Nephron (organoid): ENCODE data around the gene HSP90AB1.

ENCODE experiments used
- H3K27ac Mint-ChIP-seq, 3 experiments: 2 replicates each; pipeline ENCODE4 v1.8.0; 2020; ENCODE audit warnings: mixed read lengths in 3 of 3, mild to moderate bottlenecking in 2 of 3, moderate library complexity in 1 of 3
- H3K27me3 Mint-ChIP-seq: 2 replicates; pipeline ENCODE4 v1.8.0; 2021; ENCODE audit warnings: low read depth, mild to moderate bottlenecking, moderate library complexity, mixed read lengths
- H3K36me3 Mint-ChIP-seq: 2 replicates; pipeline ENCODE4 v1.8.0; 2020; ENCODE audit warnings: low read depth, mixed read lengths
- H3K4me1 Mint-ChIP-seq: 2 replicates; pipeline ENCODE4 v1.8.0; 2020; ENCODE audit warnings: mixed read lengths
- H3K4me3 Mint-ChIP-seq, 3 experiments: 2 replicates each; pipeline ENCODE4 v1.8.0; 2020; ENCODE audit warnings: mild to moderate bottlenecking in 3 of 3, mixed read lengths in 3 of 3, moderate library complexity in 2 of 3
- H3K9me3 Mint-ChIP-seq: 2 replicates; pipeline ENCODE4 v1.8.0; 2020; ENCODE audit warnings: mixed read lengths
- CTCF ChIP-seq, 3 experiments: fragments of 200-600 bp; sonication (generic); IDR thresholded peaks; one replicate each; pipeline ENCODE4 v1.5.0; 2021; ENCODE audit warnings: antibody characterized with exemption in 3 of 3; ENCODE audit not compliant: unreplicated experiment in 3 of 3

The HSP90AB1 gene

GRCh38 chr6:44255871-44256774, 9.2 kb downstream of the HSP90AB1 start:
- peak overlapping the region; percentile 85 to 90 (median 88) for H3K4me3 Mint-ChIP-seq
- no peak for TF ChIP-seq CTCF (IDR thresholded peaks at IDR 0.05; ENCODE audit: unreplicated experiment in 3 of 3)
- H3K9me3 Mint-ChIP-seq: no peaks in the 10 kb centered on the region
- H3K4me1 Mint-ChIP-seq: peaks cover 33% of the 10 kb centered on the region
- H3K36me3 Mint-ChIP-seq: peaks cover 46% of the 10 kb centered on the region
- no peaks in the 10 kb centered on the region for H3K27me3 Mint-ChIP-seq
- H3K27ac Mint-ChIP-seq: peak overlapping the region; percentile 58 to 81 (median 72)

- H3K36me3 Mint-ChIP-seq: peaks cover 42% of the 10 kb centered on the region
- H3K4me3 Mint-ChIP-seq: peak overlapping the region; percentile 85 to 90 (median 88)
- H3K27ac Mint-ChIP-seq: peak overlapping the region; percentile 58 to 67 (median 67)
- H3K9me3 Mint-ChIP-seq: no peaks in the 10 kb centered on the region
- H3K27me3 Mint-ChIP-seq: no peaks in the 10 kb centered on the region
- H3K4me1 Mint-ChIP-seq: peaks cover 31% of the 10 kb centered on the region
- TF ChIP-seq CTCF (IDR thresholded peaks at IDR 0.05; ENCODE audit: unreplicated experiment in 3 of 3): no peak
These were observed 9.8 kb downstream of the HSP90AB1 start for GRCh38 chr6:44256775-44257024.

- Mint-ChIP-seq H3K4me3 (peak within 1 kb of the TSS; percentile 90 to 93 (median 90)), H3K36me3 (peaks cover 37% of the 10 kb centered on the region), H3K9me3 (no peaks in the 10 kb centered on the region), H3K4me1 (peaks cover 28% of the 10 kb centered on the region), H3K27me3 (no peaks in the 10 kb centered on the region), H3K27ac (peak within 1 kb of the TSS; percentile 84 to 93 (median 91))
- TF ChIP-seq CTCF (IDR thresholded peaks at IDR 0.05; ENCODE audit: unreplicated experiment in 3 of 3): peak; percentile 68 to 87 (median 78)
These were observed 10.3 kb downstream of the HSP90AB1 start, which contains the start of gene SLC35B2 for GRCh38 chr6:44257025-44257752. TSS of gene SLC35B2 (minus strand) at chr6:44257528. CDS start at chr6:44257410, 118 bp downstream.

- no peaks in the 10 kb centered on the region for H3K9me3 Mint-ChIP-seq
- peak overlapping the region; percentile 84 to 93 (median 91) for H3K27ac Mint-ChIP-seq
- H3K4me1 Mint-ChIP-seq: peaks cover 35% of the 10 kb centered on the region
- peak overlapping the region; percentile 87 to 93 (median 90) for H3K4me3 Mint-ChIP-seq
- TF ChIP-seq CTCF (IDR thresholded peaks at IDR 0.05; ENCODE audit: unreplicated experiment in 3 of 3): peak in 1 of 3 experiments; percentile 18
- peaks cover 30% of the 10 kb centered on the region for H3K36me3 Mint-ChIP-seq
- no peaks in the 10 kb centered on the region for H3K27me3 Mint-ChIP-seq
These were observed 10.9 kb downstream of the HSP90AB1 start for GRCh38 chr6:44257753-44258324.

- Mint-ChIP-seq H3K36me3 (peaks cover 25% of the 10 kb centered on the region), H3K4me1 (peaks cover 40% of the 10 kb centered on the region), H3K4me3 (peak overlapping the region; percentile 87 to 93 (median 90)), H3K27me3 (no peaks in the 10 kb centered on the region), H3K9me3 (no peaks in the 10 kb centered on the region), H3K27ac (peak overlapping the region; percentile 84 to 93 (median 91))
- TF ChIP-seq CTCF (IDR thresholded peaks at IDR 0.05; ENCODE audit: unreplicated experiment in 3 of 3): no peak
These were observed 11.5 kb downstream of the HSP90AB1 start for GRCh38 chr6:44258325-44258863.
